HG03045 (cell line): ENCODE results near the gene HDAC10.

Experiments used
- ATAC-seq: cut with Tn5 transposase; IDR thresholded peaks from one replicate; pipeline ENCODE4 v1.9.1; 2021; ENCODE audit warnings: mild to moderate bottlenecking, moderate library complexity; ENCODE audit not compliant: unreplicated experiment

The HDAC10 gene

GRCh38 chr22:50270666-50271394 is 19.8 kb upstream of the HDAC10 start:
- ATAC-seq: no peak

GRCh38 chr22:50269970-50270665 is 19.1 kb upstream of the HDAC10 start, which contains the start of gene MAPK11:
Gene MAPK11, minus strand, starts transcription at chr22:50270380. Its CDS starts 88 bp downstream, at chr22:50270292.
- peak; percentile 36 for ATAC-seq

- no peak for ATAC-seq
Observed at GRCh38 chr22:50269573-50269969, 18.5 kb upstream of the HDAC10 start.

DNA sequence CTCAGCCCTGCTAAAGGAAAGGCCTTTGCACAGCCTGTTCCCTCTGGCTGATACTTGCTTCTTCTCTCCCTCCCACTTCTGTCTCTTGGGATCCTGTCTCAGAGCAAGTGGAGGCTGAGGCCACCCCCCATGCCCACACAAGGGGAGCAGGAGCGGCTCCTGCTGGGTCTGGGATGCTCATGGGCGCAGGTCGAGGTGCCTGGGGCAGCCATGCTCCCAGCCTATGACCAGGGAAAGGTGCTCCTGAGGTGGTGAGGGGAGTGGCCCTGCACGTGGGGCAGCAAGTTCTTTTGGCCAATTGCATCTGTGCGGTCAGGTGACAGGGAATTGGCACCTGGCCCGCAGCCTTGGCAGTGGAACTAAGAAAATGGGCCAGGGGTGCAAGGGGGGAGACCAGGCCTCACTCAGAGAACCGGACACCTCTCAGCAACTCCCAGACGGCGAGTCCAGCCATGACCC is 17.6 kb upstream of the HDAC10 start:
- no peak for ATAC-seq

GRCh38 chr22:50267591-50268390 is 16.7 kb upstream of the HDAC10 start:
- no peak for ATAC-seq

GRCh38 chr22:50266994-50267393 is 15.9 kb upstream of the HDAC10 start:
- ATAC-seq: no peak

DNA sequence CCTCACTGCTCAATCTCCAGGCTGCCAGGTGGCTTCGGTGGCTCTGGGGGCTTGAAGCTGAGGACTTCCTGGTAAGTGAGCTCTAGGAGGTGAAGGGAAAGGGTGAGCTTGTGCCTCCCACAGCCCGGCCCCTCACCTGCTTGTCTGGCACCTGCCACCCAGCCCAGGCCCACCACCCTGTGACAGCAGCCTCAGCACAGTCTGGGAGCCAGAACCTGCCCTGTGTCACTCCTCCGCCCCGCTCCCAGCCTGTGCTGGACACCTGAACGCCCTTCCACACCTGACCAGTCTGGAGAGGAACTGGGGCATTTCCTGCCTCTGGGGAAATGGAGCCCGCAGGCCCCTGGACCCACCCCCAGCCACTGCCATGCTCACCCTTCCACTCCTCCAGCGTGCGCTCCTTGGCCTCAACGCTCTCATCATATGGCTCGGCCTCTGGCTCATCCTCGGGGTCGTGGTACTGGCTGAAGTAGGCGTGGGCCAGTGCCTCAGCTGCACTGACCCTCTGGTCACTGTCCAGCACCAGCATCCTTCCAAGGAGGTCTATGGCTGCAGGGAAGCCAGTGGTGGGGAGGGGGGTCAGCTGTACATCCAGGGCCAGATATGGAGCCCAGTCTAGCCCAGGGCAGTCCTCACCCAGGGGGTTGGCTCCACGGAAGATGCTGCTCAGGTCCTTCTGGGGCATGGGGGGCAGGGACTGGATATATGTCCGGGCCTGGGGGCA is 14.0 kb upstream of the HDAC10 start:
- ATAC-seq: no peak

- ATAC-seq: no peak
Observed at GRCh38 chr22:50264104-50264745, 13.2 kb upstream of the HDAC10 start.

GRCh38 chr22:50262973-50263617 is 12.0 kb upstream of the HDAC10 start:
- ATAC-seq: no peak

DNA sequence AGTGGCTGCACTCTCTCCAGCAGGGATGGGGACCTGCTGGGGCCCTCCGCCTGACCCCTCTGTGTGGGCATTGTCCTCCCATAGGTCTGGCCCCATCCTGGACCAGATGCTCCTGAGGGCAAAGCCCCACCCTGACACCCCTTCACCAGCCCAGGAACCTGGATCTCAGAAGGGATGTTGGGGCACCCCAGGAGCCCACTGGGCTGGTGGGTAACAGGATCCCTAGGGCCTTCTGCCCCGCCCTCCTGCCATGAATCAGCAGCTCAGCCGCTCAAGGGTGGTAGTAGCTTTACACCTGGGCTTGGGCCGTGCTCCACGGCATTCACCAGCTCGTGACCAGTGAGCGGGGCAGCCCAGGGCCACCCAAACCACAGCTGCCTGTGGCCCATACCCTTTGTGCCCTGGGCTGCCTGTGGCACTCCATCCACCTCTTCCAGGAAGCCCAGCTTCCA is 11.4 kb upstream of the HDAC10 start:
- ATAC-seq: no peak

DNA sequence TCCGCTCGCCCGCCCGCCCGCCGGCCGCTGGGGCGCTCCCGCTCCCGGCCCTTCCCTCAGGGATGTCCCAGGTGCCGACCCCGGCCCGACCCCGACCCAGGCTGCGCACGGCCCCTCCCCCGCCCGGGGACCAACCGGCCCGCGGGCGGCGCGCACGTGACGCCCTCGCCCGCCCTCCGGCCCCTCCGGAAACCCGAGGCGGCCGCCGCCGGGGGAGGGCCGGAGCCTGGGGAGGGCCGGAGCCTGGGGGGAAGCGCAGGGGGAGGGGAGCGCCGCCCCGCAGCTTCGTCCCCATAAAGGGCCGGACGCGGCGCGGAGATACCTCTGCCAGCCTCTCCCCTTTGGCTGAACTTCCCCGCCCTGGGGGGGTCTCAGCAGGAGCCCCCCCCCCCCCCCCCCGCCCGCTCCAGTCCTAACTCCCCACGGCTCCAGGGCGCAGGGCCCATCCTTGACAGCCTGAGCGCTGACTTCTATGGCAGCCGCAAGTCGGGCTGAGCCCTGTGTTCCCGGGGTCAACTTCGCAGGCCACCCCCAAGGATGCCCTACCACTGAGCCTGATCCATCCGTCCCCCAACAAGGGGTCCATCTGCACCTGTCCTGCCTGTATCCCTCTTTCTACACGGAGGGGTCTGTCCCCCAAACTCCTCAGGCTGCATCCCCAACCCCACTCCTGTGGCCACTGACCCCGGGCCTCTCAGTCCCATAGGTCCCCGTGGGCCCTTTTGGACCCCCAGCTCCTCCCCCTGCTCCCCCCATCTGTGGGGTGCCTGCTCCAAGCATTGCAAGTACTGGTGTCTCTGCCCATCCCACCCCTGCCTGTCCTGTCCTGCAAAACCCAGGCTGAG is 10.8 kb upstream of the HDAC10 start, which contains the start of gene MAPK12:
Gene MAPK12 (minus strand): TSS at position 69 of the 845 bp plus-strand sequence. CDS start 174 bp downstream, outside the sequence.
- ATAC-seq: no peak

- ATAC-seq: no peak
Observed at GRCh38 chr22:50260801-50261614, 9.9 kb upstream of the HDAC10 start.

- ATAC-seq: no peak
Observed at GRCh38 chr22:50260434-50260800, 9.4 kb upstream of the HDAC10 start.

DNA sequence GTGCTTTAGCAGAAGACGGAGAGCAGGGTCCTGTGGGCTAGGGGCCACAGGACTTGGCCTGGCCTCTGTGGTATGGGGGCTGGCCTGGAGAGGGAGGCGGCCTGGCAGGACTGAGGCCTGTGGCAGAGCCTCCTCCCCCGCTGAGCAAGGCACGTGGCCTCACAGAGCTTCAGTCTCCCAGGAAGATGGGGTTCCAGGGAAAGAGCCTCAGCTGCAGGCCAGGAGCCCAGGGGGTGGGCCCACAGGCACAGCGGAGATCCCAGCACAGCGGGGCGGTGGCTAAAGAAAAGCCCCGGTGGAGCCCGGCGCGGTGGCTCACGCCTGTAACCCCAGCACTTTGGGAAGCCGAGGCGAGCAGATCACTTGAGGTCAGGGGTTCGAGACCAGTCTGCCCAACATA is 8.2 kb upstream of the HDAC10 start:
- ATAC-seq: no peak

- ATAC-seq: no peak
Observed at GRCh38 chr22:50258361-50259292, 7.6 kb upstream of the HDAC10 start.

DNA sequence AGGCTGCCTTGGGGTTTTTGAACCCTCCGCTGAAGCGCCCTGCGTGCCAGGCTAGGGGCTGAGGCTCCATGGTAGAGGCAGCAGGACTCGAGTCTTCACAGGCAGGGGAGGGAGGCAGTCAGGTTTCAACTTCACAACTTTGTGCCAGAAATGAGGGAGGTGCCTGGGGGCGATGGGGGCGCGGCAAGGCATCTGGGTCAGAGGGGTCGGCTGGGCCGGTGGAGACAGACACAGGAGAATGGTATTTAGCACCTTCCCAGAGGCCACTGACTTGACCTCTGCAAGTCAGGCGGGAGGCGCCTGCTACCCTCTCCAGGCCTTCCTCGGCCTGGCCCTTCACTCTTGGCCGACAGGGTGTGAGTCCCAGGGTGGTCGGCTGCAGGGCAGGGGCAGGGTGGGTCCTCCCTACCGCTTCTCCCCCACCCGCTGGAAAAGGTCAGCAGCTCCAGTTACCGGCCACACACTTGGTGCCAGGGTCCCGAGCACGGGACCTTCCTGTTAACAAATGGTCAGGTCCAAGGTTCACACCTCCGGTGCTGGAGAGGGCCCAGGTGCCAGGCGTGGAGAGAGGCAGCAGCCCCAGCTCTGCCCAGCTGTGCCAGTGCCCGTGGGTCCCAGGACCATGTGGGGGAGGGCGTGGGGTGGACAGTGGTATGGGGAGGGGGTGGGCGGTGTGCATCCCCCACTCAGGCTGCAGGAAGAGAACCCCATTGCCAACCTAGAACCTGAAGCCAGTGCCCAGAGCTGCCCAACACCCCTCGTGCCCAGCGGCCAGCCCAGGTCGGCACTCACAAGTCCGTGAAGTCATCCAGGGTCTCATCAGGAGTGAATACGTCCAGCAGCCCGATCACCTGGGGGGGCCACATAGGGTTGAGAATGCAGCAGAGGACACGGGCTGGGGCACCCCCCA is 6.6 kb upstream of the HDAC10 start:
- no peak for ATAC-seq
